Uterus (tissue), 4 donors: ENCODE results near the gene NIM1K. TPM values are rescaled to one million over a fixed set of nuclear protein-coding genes. Genes with fewer than 3 reads are reported as not detected.

ENCODE experiments used
- DNase-seq, 2 donors: peaks; one replicate each; pipeline ENCODE4 v3.0.0-alpha.2; 2019 to 2020
- H3K27ac ChIP-seq, 2 donors: fragments of 200-600 bp; sonication (generic); 1 replicate in 1 of 2; 2 replicates in 1 of 2; pipeline ENCODE4 v1.5.1; 2016 to 2018
- H3K27me3 ChIP-seq, 2 donors: fragments of 200-600 bp; sonication (generic); one replicate each; pipeline ENCODE4 v1.5.1; 2018 to 2019; ENCODE audit warnings: control low read depth in 1 of 2
- H3K36me3 ChIP-seq, 2 donors: fragments of 200-600 bp; sonication (generic); one replicate each; pipeline ENCODE4 v1.5.1; 2019; ENCODE audit warnings: control low read depth in 1 of 2
- H3K4me1 ChIP-seq, 2 donors: fragments of 200-600 bp; sonication (generic); one replicate each; pipeline ENCODE4 v1.5.1; 2018 to 2019; ENCODE audit warnings: control low read depth in 1 of 2
- H3K4me3 ChIP-seq, 2 donors: fragments of 200-600 bp; sonication (generic); 1 replicate in 1 of 2; 2 replicates in 1 of 2; pipeline ENCODE4 v1.5.1; 2018 to 2019; ENCODE audit warnings: mild to moderate bottlenecking in 1 of 2
- H3K9me3 ChIP-seq, 2 donors: fragments of 200-600 bp; sonication (generic); one replicate each; pipeline ENCODE4 v1.5.1; 2019; ENCODE audit warnings: control low read depth in 1 of 2
- POLR2A ChIP-seq, 2 donors: fragments of 450-650 bp; IDR thresholded peaks; one replicate each; pipeline ENCODE4 v1.6.1; 2016; ENCODE audit warnings: antibody characterized with exemption in 2 of 2, mild to moderate bottlenecking in 1 of 2, moderate library complexity in 1 of 2
- intact Hi-C: fragments of 100-400 bp; cut with DNase I; formaldehyde crosslinking; loops from one replicate; pipeline ENCODE4 v1.15.1; 2023; ENCODE audit warnings: low total_unique reads
- total RNA-seq, 4 donors: library from RNA; depleted of rRNA in 3 of 4; stranded (reverse); fragments of >200 nt in 3 of 4; gene quantifications; one replicate each; pipeline versions ENCODE4 v1.1.0 to v1.2.4, GENCODE V29; 2014 to 2023
- TF ChIP-seq, protein P1 (sequence below), 4 experiments: fragments of 200-600 bp in 2 of 4; fragments of 450-650 bp in 2 of 4; sonication (generic) in 2 of 4; IDR thresholded peaks; one replicate each; pipeline ENCODE4 v1.5.1; 2016 to 2019; ENCODE audit warnings: antibody characterized with exemption in 4 of 4, mild to moderate bottlenecking in 2 of 4, moderate library complexity in 1 of 4
- donor health status: DM: yes; HTN: yes; CAD: no.

Gene NIM1K
- total RNA-seq, 4 donors from 2014 or later, result 0.26 to 0.79 (median 0.35) TPM; not detected in 1

DNA sequence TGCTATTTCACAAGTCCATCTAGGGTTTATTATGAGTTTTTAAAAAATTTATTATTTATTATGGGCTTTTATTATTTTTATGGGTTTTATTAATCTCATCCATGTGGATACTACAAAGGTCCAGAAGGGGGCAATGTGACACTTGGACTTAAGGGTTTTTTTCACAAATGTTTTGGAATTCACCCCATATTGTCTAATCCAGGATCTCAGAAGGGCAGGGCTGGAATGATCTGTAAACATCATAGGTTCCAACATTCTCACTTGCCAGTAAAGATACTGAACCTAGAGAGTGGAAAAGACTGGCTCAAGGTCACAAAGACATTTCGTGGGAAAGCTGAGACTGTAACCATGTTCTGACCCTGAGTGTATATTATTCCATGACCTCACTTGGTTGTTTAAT, 35.6 kb downstream of the NIM1K start:
- Histone ChIP-seq H3K36me3 (no peaks in the 10 kb centered on the region), H3K4me3 (no peak overlapping the region), H3K27ac (no peak overlapping the region), H3K4me1 (no peaks in the 10 kb centered on the region), H3K9me3 (no peaks in the 10 kb centered on the region), H3K27me3 (no peaks in the 10 kb centered on the region)
- intact Hi-C loops, result no loop called here
- TF ChIP-seq, protein P1, sequence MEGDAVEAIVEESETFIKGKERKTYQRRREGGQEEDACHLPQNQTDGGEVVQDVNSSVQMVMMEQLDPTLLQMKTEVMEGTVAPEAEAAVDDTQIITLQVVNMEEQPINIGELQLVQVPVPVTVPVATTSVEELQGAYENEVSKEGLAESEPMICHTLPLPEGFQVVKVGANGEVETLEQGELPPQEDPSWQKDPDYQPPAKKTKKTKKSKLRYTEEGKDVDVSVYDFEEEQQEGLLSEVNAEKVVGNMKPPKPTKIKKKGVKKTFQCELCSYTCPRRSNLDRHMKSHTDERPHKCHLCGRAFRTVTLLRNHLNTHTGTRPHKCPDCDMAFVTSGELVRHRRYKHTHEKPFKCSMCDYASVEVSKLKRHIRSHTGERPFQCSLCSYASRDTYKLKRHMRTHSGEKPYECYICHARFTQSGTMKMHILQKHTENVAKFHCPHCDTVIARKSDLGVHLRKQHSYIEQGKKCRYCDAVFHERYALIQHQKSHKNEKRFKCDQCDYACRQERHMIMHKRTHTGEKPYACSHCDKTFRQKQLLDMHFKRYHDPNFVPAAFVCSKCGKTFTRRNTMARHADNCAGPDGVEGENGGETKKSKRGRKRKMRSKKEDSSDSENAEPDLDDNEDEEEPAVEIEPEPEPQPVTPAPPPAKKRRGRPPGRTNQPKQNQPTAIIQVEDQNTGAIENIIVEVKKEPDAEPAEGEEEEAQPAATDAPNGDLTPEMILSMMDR (IDR thresholded peaks at IDR 0.05), result no peak
- no peak for TF ChIP-seq POLR2A (IDR thresholded peaks at IDR 0.05)
- no peak for DNase-seq

DNA sequence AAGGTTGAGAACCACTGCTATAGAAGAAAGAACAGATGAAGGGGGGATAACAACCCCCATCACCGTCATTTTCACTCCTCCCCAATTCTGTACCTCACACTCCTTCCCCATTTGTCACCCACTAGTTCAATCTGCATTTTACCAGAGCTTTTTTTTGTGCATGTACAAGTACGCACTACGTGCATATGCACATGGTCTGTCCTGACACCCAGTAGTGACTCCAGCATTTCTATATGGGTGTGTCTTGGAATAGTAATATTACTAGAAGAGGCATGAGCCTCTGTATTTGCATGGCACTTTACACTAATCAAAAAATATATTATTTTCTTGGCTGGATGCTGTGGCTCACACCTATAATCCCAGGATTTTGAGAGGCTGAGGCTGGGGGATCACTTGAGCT, 38.7 kb downstream of the NIM1K start:
- Histone ChIP-seq H3K4me1 (no peaks in the 10 kb centered on the region), H3K9me3 (no peaks in the 10 kb centered on the region), H3K27me3 (no peaks in the 10 kb centered on the region), H3K4me3 (no peak overlapping the region), H3K36me3 (no peaks in the 10 kb centered on the region), H3K27ac (no peak overlapping the region)
- intact Hi-C loops, result no loop called here
- no peak for TF ChIP-seq POLR2A (IDR thresholded peaks at IDR 0.05)
- TF ChIP-seq, protein P1 (IDR thresholded peaks at IDR 0.05), result no peak
- DNase-seq, result no peak

DNA sequence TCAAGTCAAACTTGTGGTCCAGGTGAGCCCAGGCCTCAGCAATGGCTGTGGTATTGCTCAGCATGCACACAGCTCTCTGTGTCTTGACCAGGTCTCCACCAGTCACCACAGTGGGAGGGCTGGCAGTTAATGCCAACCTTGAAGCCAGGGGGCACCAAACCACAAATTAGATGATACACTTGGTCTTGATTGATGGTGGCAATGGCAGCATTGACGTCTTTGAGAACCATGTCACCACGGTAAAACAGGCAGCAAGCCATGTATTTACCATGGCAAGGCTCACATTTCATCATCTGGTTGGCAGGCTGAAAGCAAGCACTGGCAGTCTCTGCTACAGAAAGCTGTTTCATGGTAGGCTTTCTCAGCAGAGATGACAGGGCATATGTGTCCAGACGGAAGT, 40.0 kb downstream of the NIM1K start:
- Histone ChIP-seq H3K27me3 (no peaks in the 10 kb centered on the region), H3K4me3 (no peak overlapping the region), H3K9me3 (no peaks in the 10 kb centered on the region), H3K4me1 (no peaks in the 10 kb centered on the region), H3K27ac (no peak overlapping the region), H3K36me3 (no peaks in the 10 kb centered on the region)
- intact Hi-C loops, result no loop called here
- TF ChIP-seq, protein P1 (IDR thresholded peaks at IDR 0.05), result no peak
- no peak for TF ChIP-seq POLR2A (IDR thresholded peaks at IDR 0.05)
- no peak for DNase-seq

DNA sequence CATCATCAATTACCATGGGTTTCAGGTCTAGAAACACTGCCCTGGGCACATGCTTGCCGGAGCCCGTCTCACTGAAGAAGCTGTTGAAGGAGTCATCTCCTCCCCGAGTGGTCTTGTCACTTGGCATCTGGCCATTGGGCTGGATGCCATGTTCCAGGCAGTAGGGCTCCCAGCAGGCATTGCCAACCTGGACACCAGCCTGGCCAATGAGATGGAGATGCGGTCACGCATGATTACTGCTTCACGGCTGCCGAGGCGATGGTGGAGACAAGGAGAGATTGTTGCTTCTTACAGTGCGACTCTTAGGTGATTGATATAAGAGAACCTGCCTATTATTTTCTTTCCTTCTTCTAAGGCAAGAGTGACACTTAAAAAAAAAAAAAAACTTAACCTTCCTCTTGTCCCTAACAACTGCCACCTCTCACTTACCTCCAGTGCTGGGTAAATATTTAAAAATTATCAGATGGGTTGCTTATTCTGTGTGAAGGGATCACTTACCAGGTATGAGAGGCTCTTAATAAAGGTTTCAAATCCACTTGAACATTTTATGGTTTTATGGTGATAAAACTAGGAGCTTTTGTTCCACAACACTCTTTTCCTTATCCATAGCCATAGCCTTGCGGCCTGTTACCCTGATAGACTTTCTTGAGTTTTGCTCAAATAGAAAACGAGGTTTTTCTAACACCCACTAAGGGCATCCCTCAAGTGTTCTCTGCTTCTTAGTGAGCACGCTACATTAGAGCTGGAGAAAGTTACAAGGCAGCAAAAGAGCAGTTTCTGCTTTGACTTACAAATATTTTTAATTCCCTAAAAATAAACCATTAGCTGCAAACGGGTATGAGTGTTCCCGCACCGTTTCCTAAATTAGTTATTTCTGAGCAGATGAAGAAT, 41.2 kb downstream of the NIM1K start:
- DNase-seq, result no peak
- Histone ChIP-seq H3K27me3 (no peaks in the 10 kb centered on the region), H3K36me3 (no peaks in the 10 kb centered on the region), H3K27ac (no peak overlapping the region), H3K4me1 (no peaks in the 10 kb centered on the region), H3K9me3 (no peaks in the 10 kb centered on the region), H3K4me3 (no peak overlapping the region)
- no peak for TF ChIP-seq POLR2A (IDR thresholded peaks at IDR 0.05)
- TF ChIP-seq, protein P1 (IDR thresholded peaks at IDR 0.05), result no peak
- intact Hi-C loops, result no loop called here

DNA sequence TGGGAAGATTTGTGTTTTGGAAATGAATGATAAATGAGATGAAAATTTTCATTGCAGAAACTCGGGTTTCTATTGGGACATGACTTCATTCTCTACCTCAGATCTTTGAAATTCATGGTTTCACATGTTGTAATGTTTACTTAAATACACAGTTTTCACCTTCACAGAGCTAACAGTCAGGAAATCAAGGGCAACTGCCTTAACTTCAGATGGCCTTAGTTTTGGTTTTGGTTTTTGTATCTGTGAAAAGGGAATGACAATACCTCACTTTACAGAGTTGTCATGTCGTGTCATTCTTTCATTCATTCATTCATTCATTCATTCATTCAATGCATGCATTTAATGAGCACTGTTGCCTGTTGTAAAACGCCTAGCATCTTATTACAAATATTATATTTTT, 41.9 kb downstream of the NIM1K start:
- H3K27ac ChIP-seq, result no peak overlapping the region
- H3K4me1 ChIP-seq, result no peaks in the 10 kb centered on the region
- intact Hi-C loops, result no loop called here
- no peaks in the 10 kb centered on the region for H3K9me3 ChIP-seq
- no peaks in the 10 kb centered on the region for H3K36me3 ChIP-seq
- TF ChIP-seq, protein P1 (IDR thresholded peaks at IDR 0.05), result no peak
- no peak for TF ChIP-seq POLR2A (IDR thresholded peaks at IDR 0.05)
- H3K27me3 ChIP-seq, result no peaks in the 10 kb centered on the region
- H3K4me3 ChIP-seq, result no peak overlapping the region
- DNase-seq, result no peak
